ENCODE results near the gene MOB3B.

The MOB3B gene

DNA sequence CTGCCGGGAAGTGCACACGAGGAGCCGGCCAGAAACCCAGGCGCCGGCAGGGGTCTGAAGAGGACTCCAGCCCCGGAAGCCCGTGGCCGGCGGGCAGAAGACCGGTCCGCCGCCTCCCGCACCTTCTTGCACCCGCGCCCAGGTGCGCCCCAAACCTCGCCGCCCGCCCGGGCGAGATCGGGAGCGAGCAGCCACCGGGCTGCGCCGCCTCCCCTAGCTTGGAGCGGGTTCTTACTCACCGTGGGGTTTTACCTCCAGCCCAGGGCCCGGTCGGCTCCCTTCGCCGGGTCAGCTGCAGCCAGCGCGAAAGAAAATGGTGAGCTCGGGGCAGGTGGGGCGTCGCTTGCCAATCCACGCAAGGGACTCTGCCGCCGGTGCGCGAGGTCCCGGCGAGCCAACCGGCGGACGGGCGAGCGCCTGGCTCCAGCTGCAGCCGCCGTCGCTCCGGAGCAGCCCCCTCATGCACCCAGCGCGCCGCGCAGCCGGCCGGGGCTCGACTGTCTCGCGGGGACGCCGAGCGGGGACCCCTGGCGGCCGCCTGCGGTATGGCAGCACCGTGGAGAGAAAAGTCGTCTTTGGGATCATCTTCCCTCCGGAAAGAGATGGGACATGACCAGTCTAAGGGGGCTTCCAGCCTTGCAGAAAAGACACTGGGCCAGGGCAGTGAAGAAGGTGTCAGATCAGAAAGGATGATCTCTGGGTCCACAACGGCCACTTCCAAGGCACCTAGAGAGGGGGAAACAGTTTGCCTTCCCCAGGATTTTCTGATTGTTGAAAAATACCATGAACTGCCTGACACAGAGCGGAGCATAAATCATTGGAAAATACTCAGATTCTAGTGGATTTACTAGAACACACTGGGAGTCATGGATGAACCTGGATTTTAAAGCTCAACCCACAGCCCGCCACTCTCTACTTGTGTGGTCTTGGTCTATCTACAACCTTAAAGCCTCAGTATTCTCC, at the start of gene MOB3B:
Gene MOB3B, minus strand, starts transcription at position 499 of the 963 bp plus-strand sequence. CDS start 74,264 bp downstream, outside the sequence.
- DNase-seq (ENCODE audit: low spot score), result peak; percentile 63

DNA sequence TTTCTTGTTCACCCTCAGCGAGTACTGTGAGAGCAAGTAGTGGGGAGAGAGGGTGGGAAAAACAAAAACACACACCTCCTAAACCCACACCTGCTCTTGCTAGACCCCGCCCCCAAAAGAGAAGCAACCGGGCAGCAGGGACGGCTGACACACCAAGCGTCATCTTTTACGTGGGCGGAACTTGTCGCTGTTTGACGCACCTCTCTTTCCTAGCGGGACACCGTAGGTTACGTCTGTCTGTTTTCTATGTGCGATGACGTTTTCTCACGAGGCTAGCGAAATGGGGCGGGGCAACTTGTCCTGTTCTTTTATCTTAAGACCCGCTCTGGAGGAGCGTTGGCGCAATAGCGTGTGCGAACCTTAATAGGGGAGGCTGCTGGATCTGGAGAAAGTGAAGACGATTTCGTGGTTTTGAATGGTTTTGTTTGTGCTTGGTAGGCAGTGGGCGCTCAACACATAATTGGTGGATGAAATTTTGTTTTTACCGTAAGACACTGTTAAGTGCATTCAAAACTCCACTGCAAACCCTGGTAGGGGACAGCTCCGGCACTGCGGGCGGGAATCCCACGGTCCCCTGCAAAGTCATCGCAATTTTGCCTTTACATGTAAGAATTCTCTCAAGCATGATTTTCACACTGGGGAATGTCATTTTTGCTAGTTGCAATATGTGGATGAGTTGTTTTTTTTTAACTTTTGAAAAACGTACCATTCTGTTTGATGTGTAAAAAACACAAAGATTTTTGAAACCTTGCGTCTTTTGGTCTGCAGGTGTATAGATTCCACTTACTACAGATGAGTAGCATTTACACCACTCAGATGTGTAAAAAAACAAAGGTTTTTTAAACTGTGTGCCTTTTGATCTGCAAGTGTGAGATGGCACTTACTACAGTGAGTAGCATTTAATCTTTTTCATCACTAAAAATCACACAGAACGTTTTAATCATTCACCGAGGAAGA, 44.3 kb upstream of the MOB3B start:
- DNase-seq (ENCODE audit: low spot score), result peak; percentile 60

DNA sequence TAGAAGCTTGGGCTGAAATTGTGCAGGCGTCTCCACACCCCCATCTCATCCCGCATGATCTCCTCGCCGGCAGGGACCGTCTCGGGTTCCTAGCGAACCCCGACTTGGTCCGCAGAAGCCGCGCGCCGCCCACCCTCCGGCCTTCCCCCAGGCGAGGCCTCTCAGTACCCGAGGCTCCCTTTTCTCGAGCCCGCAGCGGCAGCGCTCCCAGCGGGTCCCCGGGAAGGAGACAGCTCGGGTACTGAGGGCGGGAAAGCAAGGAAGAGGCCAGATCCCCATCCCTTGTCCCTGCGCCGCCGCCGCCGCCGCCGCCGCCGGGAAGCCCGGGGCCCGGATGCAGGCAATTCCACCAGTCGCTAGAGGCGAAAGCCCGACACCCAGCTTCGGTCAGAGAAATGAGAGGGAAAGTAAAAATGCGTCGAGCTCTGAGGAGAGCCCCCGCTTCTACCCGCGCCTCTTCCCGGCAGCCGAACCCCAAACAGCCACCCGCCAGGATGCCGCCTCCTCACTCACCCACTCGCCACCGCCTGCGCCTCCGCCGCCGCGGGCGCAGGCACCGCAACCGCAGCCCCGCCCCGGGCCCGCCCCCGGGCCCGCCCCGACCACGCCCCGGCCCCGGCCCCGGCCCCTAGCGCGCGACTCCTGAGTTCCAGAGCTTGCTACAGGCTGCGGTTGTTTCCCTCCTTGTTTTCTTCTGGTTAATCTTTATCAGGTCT, 43.5 kb upstream of the MOB3B start, which contains the start of gene C9orf72:
Gene C9orf72, minus strand, starts transcription at position 564 of the 716 bp plus-strand sequence. CDS start 6,361 bp downstream, outside the sequence.
- DNase-seq (ENCODE audit: low spot score), result peak; percentile 48

DNA sequence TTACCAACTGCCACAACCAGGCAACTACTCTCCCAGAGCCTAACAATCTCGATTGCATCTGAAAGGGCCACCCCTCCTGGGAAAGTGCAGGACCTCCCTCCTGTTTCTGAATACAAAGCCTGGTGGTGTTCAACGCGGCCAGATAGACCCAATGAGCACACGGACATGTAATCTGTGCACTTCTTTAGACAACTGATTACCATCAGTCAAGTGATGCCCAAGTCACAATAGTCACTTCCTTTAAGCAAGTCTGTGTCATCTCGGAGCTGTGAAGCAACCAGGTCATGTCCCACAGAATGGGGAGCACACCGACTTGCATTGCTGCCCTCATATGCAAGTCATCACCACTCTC, 42.9 kb upstream of the MOB3B start:
- peak; percentile 10 for DNase-seq (ENCODE audit: low spot score)

DNA sequence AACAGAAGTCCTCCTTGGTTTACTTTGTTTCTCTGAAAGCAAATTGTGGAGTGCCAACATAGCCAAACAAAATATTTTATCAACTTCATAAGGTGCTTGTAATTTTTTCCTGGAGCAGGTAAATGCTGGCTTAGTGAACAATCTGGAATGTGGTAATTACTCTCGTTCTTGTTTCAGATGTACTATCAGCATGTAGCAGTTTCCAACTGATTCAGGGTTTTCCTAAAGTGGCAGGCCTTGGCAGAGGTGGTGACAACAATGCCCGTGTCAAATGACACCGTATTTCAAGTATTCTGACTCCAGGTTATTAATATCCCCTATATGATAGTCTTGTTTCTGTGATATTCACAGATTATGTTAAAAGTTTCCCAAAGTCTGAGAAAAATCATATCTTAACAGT, 42.4 kb upstream of the MOB3B start:
- DNase-seq (ENCODE audit: low spot score), result no peak

DNA sequence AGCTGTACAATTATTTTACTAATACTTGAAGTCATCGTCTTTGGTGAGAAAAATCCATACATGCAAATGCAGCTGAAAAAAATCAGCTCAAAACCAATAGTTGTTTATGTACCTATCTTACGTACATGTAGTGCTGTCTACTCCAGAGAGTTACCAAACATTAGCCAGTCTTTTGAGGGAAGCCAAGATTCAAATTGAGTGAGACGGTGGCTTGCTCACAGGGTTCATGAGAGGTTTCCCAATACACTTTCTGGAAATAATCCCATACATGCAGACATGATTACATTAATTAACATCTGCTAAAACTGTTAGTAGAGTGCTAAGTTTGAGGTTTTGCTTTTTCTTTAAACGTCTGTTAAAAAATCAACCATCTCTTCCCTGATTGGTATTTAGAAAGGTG, 41.4 kb upstream of the MOB3B start:
- no peak for DNase-seq (ENCODE audit: low spot score)

DNA sequence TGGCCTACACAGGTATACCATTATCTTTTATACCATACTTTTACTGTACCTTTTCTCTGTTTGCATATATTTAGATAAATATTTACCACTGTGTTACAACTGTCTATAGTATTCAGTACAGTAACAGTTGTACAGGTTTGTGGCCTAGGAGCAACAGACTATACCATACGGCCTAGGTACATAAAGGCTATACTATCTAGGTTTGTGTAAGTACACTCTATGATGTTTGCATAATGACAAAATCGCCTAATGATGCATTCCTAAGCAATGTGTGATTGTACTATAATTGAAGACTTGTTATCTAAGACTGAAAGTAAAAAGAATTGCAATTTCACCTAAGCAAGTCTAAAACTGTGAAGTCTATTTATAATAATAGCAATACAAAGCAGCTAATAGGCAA, 39.8 kb upstream of the MOB3B start:
- DNase-seq (ENCODE audit: low spot score), result no peak

DNA sequence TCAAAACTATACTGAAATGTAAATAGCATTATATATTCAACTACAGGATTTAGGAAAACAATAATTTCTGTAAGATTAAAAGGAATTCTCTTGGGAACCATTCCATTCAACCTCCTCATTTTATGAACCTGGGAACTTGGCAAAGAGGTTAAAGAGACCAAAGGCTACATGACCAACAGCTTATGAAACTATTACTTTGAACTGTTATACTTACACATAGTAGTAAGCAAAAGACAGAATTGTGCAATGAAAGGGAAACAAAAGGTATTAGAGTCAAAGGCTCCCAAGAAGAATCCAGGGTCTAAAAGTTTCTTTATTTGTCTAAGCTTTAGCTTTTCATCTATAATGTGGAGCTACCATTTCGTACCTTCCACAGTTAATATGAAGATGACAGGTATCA, 36.5 kb upstream of the MOB3B start:
- no peak for DNase-seq (ENCODE audit: low spot score)

DNA sequence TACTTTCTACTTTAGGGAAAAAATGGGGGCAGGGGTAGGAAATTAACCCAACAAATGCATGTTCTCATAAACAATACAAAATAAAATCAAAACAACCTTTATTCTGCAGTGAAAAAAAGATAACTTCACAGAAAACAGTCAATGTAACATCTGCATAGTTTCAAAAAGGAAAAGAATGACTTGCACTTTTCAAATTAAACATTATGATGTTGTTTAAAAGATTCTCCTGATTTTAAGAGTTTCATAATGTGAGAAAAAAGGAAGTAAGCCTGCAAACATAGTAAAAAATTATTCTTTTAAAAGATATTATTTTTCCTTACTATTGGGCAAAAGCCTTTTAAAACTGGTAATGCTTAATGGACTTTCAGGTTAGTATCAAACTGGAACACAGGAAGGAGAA, 36.1 kb upstream of the MOB3B start:
- no peak for DNase-seq (ENCODE audit: low spot score)

DNA sequence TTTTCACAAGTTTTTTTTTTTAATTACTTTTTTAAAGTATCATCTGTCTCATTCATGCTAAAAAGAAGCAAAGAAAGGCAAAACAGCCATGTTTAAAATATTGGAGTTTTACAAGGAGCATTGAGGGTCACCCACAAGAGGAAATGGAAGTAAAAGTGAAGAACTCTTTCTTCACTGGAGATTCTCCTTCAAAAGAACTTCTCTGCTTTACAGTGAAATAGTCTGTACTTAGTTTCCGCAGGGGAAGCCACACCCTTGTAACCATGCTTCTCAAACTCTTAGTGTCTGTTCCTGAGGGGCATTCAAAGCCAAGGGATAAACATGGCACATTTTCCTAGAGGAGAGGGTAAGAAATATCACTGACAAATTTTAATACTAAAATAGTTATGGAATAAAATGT, 35.1 kb upstream of the MOB3B start:
- DNase-seq (ENCODE audit: low spot score), result no peak

DNA sequence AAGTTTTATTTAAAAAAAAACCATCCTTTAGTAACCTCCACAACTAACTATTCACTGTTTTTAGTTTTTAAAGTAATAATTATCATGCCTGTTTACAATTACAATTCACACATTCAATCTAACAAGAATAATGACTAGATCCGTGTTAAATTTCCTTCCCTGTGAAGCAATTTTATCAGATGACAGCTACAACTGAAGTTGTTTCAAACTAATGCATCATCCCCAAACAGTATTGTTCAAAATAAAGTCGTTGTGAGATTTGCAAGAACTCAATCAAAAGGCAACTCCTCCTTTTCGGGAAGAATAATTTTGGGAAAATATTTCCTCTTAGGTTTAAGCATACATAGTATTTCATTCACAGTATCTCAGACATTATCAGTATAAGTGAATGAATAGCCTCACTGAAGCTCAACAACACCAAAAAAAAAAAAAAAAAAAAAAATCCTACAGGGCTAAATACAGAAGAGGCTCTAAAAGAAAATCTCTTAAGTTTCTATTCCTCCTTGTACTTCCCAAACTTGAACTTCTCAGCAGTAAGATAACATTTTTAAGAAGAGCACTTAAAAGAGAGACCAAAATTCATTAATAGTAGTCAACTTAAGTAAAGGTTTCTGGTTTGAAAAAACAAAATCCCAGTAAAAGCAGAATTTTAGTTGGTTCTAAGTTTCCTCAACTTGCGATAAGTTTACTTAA, 34.3 kb upstream of the MOB3B start:
- DNase-seq (ENCODE audit: low spot score), result no peak

DNA sequence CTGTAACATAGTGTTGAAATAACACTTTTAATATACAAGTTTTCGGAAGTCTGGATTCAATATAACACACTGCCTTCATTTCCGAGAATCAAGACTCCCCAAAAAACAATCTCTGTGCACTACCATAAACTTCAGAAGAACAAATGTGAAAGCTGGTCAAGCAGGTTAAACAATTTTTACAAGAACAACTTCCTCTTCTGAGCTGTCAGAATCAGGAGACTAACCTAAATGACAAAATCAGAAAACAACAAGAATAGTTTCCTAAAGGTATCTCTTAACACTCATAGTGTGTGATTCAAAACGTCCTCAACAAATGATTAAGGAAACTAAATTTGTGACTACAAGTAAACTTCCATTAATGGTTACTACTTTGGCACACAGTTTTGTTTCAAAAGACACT, 32.1 kb upstream of the MOB3B start:
- DNase-seq (ENCODE audit: low spot score), result no peak

DNA sequence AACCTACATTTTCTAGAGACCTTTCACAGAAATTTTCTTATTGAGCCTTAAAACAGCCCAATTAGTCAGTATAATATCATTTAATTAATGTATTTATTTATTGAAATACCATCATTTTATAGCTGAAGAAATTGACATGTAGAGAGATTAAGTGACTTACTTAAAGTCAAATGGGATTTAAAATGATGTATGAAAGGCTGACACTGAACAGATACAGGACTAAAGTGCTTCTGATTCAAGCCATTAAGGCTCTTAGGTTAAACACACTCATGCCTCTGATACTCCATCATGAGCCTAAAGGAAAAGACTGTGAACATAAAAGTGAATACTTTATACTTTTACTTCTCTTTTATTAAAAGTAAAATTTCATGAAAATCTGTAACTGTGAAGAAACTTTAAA, 30.8 kb upstream of the MOB3B start:
- DNase-seq (ENCODE audit: low spot score), result no peak

DNA sequence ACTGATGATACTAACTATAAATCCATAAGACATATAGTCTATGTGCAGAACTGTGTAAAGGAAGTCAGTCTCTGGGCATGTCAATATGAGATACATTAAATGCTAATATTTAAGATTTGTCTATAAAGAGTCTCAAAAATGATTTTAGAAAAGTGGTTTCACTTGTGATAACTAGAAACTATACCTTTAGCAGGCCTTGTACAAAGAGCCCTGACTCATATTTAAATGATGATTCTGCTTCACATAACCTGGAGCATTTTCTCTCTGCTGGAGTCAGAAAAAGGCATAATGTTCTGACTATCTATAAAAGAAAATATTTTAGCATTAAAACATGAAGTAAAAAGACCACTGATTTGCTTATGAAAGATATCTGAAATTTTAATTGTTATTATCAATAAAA, 28.7 kb upstream of the MOB3B start:
- no peak for DNase-seq (ENCODE audit: low spot score)

DNA sequence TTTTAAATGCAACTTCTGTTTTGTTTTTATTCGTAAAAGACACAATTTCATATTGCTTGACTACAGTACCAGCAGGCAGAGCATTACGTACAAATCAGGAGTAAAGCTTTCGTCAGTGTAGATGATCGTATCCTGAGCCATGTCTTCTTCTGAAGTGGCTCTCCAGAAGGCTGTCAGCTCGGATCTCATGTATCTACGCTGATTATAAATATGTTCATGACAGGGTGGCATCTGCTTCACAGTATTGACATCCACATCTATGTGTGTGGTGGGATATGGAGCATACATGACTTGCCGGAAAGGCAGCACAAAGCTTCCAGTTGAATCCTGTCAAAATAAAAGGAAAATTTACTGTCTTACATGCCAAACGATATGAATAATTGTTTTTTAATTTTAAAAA, 26.9 kb upstream of the MOB3B start:
- DNase-seq (ENCODE audit: low spot score), result no peak

DNA sequence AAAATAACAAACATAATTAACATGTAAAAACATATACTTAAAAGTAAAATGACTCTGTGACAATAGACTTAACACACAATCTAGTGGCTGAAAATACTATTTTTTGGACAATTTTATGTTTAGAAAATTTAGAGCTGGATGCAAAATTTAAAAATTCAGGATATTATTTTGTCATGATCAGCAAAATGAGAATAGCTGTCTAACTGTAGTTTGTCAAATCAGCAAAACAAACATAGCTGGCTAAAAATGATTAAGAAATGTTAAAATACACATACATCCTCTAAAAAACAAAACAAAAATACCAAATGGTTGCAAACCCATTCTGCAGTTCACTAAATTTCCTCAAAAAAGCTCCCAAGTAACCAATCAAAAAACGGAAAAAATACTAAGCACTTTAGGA, 25.1 kb upstream of the MOB3B start:
- DNase-seq (ENCODE audit: low spot score), result no peak

DNA sequence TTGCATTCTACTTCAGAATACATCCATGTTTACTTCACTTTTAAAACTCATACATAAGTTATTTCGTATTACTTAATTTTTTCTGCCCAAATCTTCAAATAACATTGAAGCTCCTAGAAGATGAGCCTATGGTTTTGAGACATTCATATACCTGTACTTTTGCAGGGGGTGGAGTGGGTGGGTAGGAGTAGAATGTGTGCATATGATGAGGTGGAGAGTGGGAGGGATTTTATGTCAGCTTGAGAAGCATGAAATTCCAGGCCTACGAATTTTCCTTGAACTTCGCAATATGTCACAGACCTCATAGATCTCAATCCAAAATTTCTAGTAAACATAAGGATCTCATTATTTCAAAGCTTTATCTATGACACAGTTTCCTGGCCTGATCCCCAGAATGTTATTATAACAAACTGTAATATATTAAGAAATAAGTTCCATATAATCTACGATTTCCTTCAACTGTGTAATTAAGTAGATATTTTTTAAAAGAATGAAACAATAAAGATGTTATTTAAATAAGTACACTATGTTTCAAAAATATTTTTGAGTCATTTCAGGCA, 19.7 kb upstream of the MOB3B start:
- DNase-seq (ENCODE audit: low spot score), result no peak

DNA sequence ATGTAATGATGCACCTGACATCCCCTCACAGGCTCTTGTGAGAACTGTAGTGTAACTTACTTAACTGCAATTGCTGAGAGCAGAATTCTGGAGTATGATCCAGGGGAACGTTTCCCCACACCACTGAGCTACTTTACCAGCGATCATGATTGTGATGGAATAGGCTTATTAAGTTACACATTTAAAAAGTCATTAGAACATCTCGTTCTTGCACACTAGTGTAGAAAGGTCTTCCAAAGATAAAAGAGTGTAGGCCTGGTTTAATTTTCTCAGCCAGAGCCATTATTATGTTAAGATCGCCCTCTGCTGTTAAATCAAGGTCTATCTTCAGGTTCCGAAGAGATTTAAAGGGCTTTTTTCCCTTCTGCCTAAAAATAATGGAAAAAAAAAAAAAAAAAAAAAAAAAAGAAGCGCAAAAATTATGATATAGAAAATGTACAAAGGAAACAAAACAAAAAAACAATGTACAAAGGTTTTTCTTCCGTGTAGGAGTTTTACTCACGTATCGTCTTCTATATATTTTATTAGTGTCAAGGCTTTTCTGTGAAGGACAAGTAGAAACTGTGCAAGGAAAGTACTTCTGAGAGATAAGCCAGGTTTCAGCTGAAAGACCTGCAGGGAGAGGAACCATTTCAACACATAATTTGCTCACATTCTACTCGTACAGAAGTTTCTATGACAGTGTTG, 18.6 kb upstream of the MOB3B start:
- DNase-seq (ENCODE audit: low spot score), result no peak

DNA sequence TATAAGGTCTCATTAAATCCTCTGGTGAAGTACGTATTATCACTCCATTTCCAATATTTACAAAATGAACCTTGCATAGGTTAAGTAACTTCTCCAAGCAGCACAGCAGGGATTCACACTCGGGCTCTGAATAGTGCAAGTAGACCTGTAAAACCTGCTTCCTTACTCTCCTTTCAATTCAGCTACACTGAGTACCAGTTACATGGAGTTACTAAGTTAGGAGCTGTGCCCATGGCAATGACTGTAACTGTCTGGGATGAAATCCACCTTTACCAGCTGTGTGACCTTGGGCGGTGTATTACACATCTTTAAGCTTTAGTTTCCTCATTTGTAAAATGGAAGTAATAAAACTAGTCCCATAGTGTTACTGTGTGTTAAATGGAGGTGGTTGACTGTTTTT, 15.9 kb upstream of the MOB3B start:
- no peak for DNase-seq (ENCODE audit: low spot score)

DNA sequence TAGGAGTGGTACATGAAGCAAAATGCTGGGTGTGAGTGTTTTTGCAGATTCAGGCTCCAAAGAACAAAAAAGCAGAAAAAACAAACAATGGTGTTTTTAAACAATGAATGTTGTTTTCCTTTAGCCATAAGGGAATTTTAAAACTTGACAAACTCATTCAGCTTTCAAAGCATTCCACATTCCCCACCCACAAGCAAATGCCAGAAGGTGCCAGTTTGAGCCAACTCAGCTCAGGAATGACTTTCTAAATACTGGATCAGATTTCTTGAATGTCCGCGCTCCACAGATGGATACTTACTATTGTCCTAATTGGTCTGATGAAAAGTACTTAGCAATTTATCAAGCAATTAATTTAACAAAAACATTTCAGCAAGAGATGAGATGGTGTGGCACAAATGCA, 12.9 kb upstream of the MOB3B start:
- DNase-seq (ENCODE audit: low spot score), result no peak

DNA sequence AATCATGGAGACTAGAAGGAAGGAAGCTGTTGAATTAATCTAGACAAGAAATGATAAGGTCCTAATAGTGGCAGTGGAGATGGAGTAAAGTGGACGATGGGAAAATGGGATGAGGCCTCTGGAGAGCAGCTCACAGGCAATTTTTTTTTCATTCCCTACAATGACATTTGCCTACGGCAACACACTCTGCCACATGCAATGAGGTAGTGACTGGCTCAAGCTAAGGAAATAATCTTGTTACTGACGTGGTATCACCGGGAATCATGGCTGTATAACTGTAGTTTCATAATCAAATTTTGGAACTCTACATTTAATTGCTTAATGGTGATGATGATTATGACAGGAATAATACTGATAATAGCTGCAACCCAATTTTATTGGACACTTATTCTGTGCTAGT, 12.1 kb upstream of the MOB3B start:
- DNase-seq (ENCODE audit: low spot score), result no peak

Measured in HuH-7 (cell line).